MCF 10A (cell line): ENCODE results near the gene MT4. TPM values are rescaled to one million over a fixed set of nuclear protein-coding genes. Genes with fewer than 3 reads are reported as not detected.

Source experiments
- BruUV-seq: library from RNA; stranded (reverse); fragments of 400-500 nt; replicated peaks from 2 replicates; lab custom pipeline; 2021; lab: Mats Ljungman, UMichigan
- CTCF ChIA-PET: fragments of 300-600 bp; sonication (Branson Sonifier 250); formaldehyde crosslinking; extraction: SDS; loops from one replicate; lab custom pipeline; 2021; ENCODE audit warnings: antibody characterized with exemption, inconsistent platforms; lab: Yijun Ruan, JAX
- POLR2A ChIA-PET: fragments of 300-600, 350-650 bp; sonication (Branson Sonifier 250); formaldehyde crosslinking; extraction: SDS; loops from one replicate; lab custom pipeline; 2020; ENCODE audit warnings: antibody characterized with exemption, inconsistent platforms; lab: Yijun Ruan, JAX
- DNase-seq: peaks from one replicate; pipeline ENCODE4 v3.0.0-alpha.2; 2018; ENCODE audit not compliant: unreplicated experiment
- H3K27ac Mint-ChIP-seq: one replicate; pipeline ENCODE4 v1.8.0; 2022; ENCODE audit warnings: mild to moderate bottlenecking, low read depth, mixed read lengths; ENCODE audit not compliant: unreplicated experiment
- H3K27me3 Mint-ChIP-seq: one replicate; pipeline ENCODE4 v1.8.0; 2022; ENCODE audit warnings: mixed read lengths; ENCODE audit not compliant: insufficient read depth, unreplicated experiment
- H3K36me3 Mint-ChIP-seq: one replicate; pipeline ENCODE4 v1.8.0; 2022; ENCODE audit warnings: mild to moderate bottlenecking, moderate library complexity, mixed read lengths; ENCODE audit not compliant: insufficient read depth, unreplicated experiment
- H3K4me1 Mint-ChIP-seq: one replicate; pipeline ENCODE4 v1.8.0; 2022; ENCODE audit warnings: mixed read lengths; ENCODE audit not compliant: insufficient read depth, unreplicated experiment
- H3K4me3 Mint-ChIP-seq: one replicate; pipeline ENCODE4 v1.8.0; 2022; ENCODE audit warnings: mild to moderate bottlenecking, moderate library complexity, mixed read lengths; ENCODE audit not compliant: unreplicated experiment
- H3K9me3 Mint-ChIP-seq: one replicate; pipeline ENCODE4 v1.8.0; 2022; ENCODE audit warnings: mixed read lengths; ENCODE audit not compliant: unreplicated experiment
- intact Hi-C: fragments of 100-400 bp; cut with micrococcal nuclease; formaldehyde crosslinking; loops from 2 replicates; pipeline ENCODE4 v1.14.1; 2022
- total RNA-seq: library from RNA; stranded (reverse); gene quantifications from 2 replicates; pipeline ENCODE4 v1.2.3, GENCODE V29; 2022
- TF ChIP-seq, protein P1 (sequence below): fragments of 200-600 bp; IDR thresholded peaks from one replicate; pipeline ENCODE4 v1.8.0; 2022; ENCODE audit warnings: antibody characterized with exemption, mild to moderate bottlenecking; ENCODE audit not compliant: unreplicated experiment

MT4 gene
- total RNA-seq, 1 experiment from 2014 or later, result not detected

DNA sequence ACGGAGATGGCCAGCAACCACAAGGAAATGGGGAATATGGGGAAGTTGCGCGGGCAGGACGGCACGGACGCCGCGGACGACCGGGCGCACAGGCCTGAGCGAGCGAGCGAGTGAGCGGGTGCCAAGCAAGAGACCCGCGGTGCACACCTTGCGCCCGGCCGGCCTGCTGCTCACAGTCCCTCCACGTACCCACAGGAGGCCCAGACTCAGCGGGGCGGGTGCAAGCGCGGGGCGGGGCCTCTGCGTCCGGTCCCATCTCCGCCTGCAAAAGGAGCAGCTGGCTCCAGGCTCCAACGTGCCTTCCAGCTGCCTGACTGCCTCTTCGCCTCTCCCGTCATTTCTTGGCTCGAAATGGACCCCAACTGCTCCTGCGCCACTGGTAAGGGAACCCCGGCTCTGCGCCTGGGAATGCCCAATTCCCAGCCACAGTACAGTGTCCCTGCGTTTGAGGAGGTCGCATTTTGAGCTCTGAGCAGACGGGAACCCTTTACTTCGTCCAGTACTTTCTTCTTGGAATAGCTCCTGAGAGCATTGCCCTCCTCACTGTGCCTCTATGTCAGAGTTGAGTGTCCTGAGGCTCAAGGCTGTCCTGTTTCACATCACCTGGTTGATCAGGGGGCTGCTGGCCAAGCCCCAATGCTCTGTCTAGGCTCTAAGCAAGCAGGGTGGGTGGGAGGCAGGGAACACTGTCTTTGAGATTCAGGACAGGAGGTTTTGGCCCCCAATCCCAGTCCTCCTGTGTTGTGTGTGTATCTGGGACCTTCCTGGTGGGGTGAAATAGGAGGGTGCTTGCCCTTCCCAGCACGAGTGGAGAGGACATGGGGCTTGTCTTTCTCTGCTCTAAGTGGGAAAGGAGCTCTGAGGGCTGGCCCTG lies 52.6 kb downstream of the MT4 start:
- no peaks in the 10 kb centered on the region for H3K36me3 Mint-ChIP-seq
- TF ChIP-seq, protein P1, sequence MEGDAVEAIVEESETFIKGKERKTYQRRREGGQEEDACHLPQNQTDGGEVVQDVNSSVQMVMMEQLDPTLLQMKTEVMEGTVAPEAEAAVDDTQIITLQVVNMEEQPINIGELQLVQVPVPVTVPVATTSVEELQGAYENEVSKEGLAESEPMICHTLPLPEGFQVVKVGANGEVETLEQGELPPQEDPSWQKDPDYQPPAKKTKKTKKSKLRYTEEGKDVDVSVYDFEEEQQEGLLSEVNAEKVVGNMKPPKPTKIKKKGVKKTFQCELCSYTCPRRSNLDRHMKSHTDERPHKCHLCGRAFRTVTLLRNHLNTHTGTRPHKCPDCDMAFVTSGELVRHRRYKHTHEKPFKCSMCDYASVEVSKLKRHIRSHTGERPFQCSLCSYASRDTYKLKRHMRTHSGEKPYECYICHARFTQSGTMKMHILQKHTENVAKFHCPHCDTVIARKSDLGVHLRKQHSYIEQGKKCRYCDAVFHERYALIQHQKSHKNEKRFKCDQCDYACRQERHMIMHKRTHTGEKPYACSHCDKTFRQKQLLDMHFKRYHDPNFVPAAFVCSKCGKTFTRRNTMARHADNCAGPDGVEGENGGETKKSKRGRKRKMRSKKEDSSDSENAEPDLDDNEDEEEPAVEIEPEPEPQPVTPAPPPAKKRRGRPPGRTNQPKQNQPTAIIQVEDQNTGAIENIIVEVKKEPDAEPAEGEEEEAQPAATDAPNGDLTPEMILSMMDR, result no peak
- H3K4me1 Mint-ChIP-seq, result peaks cover 20% of the 10 kb centered on the region
- no peaks in the 10 kb centered on the region for H3K27me3 Mint-ChIP-seq
- H3K27ac Mint-ChIP-seq, result no peak overlapping the region
- peak; percentile 62 for DNase-seq
- ChIA-PET POLR2A (interaction anchor here (15.3 kb wide), 2 partner anchors 8 to 64 kb away, joined by 793 to 1404 read pairs; partner anchors contain the start of genes MT1X and MT2A), CTCF (interaction anchor here (0.9 kb wide), 1 partner anchor 17 kb away, joined by 3 read pairs; no protein-coding TSS in a partner anchor)
- intact Hi-C loops, result no loop called here
- no peaks in the 10 kb centered on the region for H3K9me3 Mint-ChIP-seq
- BruUV-seq, result no TSS peak
- peak overlapping the region; percentile 40 for H3K4me3 Mint-ChIP-seq

DNA sequence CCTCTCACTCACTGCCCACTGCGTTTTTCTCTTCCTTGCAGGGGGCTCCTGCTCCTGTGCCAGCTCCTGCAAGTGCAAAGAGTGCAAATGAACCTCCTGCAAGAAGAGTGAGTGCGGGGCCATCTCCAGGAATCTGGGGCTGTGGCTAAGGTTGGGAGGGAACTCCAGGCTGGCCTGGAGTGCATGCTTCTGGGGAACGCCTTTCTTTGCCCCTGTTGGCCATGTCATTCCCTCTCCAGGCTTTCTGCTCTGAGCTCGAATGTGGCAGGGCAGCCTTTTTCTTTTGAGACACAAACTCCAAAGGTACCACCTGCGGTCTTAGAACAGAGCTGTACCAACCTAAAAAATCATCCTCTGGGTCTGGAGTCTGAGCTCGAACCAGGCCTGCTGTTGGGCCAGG lies 53.3 kb downstream of the MT4 start:
- Mint-ChIP-seq H3K36me3 (no peaks in the 10 kb centered on the region), H3K27me3 (no peaks in the 10 kb centered on the region), H3K27ac (no peak overlapping the region), H3K9me3 (no peaks in the 10 kb centered on the region), H3K4me3 (no peak overlapping the region), H3K4me1 (peaks cover 20% of the 10 kb centered on the region)
- CTCF ChIA-PET, result interaction anchor here (0.7 to 1.0 kb wide), 2 partner anchors 41 to 78 kb away, joined by 3 read pairs; no protein-coding TSS in a partner anchor
- no TSS peak for BruUV-seq
- POLR2A ChIA-PET, result interaction anchor here (1.1 to 15.3 kb wide), 4 partner anchors 9 to 64 kb away, joined by 3 to 1404 read pairs (median 400); partner anchors contain the start of genes MT1X and MT2A
- intact Hi-C loops, result no loop called here
- no peak for DNase-seq
- TF ChIP-seq, protein P1, result no peak

Other genes with a start within 250 kb of the MT4 start
- gene AMFR, start 139.5 kb upstream of the MT4 start, total RNA-seq, result 97.2 and 109 TPM in 2 replicates
- gene NUDT21, start 113.7 kb upstream of the MT4 start, total RNA-seq, result 81.7 and 83.4 TPM in 2 replicates
- 68.5 and 72.5 TPM in 2 replicates for gene OGFOD1, start 113.5 kb upstream of the MT4 start, total RNA-seq
- gene BBS2, start 45.0 kb upstream of the MT4 start, total RNA-seq, result 23.9 and 25.8 TPM in 2 replicates
- gene MT3, start 24.5 kb downstream of the MT4 start, total RNA-seq, result not detected in 2 replicates
- gene MT2A, start 43.5 kb downstream of the MT4 start, total RNA-seq, result 2,490 and 3,582 TPM in 2 replicates
- 518 and 934 TPM in 2 replicates for gene MT1E, start 60.7 kb downstream of the MT4 start, total RNA-seq
- not detected in 2 replicates for gene MT1M, start 67.6 kb downstream of the MT4 start, total RNA-seq
- gene MT1A, start 73.6 kb downstream of the MT4 start, total RNA-seq, result not detected in 2 replicates
- not detected in 2 replicates for gene MT1B, start 86.8 kb downstream of the MT4 start, total RNA-seq
- gene MT1F, start 92.9 kb downstream of the MT4 start, total RNA-seq, result 1.7 and 2.4 TPM in 2 replicates
- gene MT1G, start 103.0 kb downstream of the MT4 start, total RNA-seq, result not detected in 2 replicates
- not detected in 2 replicates for gene MT1H, start 104.7 kb downstream of the MT4 start, total RNA-seq
- gene MT1X, start 117.4 kb downstream of the MT4 start, total RNA-seq, result 79.3 and 108 TPM in 2 replicates
- 53.9 and 60.2 TPM in 2 replicates for gene NUP93, start 165.1 kb downstream of the MT4 start, total RNA-seq